ENCODE measurements around the gene TSC22D3. TPM values are rescaled to one million over a fixed set of nuclear protein-coding genes. Genes with fewer than 3 reads are reported as not detected.
"Not testable (repeated sequence)": the region's sequence is repeated elsewhere in the genome, so short reads cannot be mapped to it uniquely, and the experiment has no call there.

Gene TSC22D3
- total RNA-seq, 6 experiments from 2014 or later: 11.0 to 17.8 (median 12.2) TPM

- DNase-seq: no peak
- Mint-ChIP-seq H3K27me3 (ENCODE audit: insufficient read depth) (no peaks in the 10 kb centered on the region; the same call in 1 of the 2 replicates), H3K4me3 (no peak overlapping the region), H3K9me3 (no peaks in the 10 kb centered on the region), H3K27ac (no peak overlapping the region), H3K4me1 (ENCODE audit: low read depth) (peaks cover 7% of the 10 kb centered on the region), H3K36me3 (ENCODE audit: low read depth) (no peaks in the 10 kb centered on the region)
- no peak for TF ChIP-seq CTCF (IDR thresholded peaks at IDR 0.05)
These were observed 105.5 kb downstream of the TSC22D3 start for GRCh38 chrX:107669885-107670628.

- Mint-ChIP-seq H3K27ac (no peak overlapping the region), H3K4me1 (ENCODE audit: low read depth) (no peaks in the 10 kb centered on the region), H3K36me3 (ENCODE audit: low read depth) (no peaks in the 10 kb centered on the region), H3K27me3 (ENCODE audit: insufficient read depth) (no peaks in the 10 kb centered on the region; the same call in 1 of the 2 replicates), H3K4me3 (no peak overlapping the region), H3K9me3 (no peaks in the 10 kb centered on the region)
- no peak for TF ChIP-seq CTCF (IDR thresholded peaks at IDR 0.05)
- DNase-seq: no peak
These were observed 106.3 kb downstream of the TSC22D3 start for GRCh38 chrX:107669261-107669660.

GRCh38 chrX:107668710-107669109 is 106.9 kb downstream of the TSC22D3 start:
- H3K27ac Mint-ChIP-seq; H3K27me3 Mint-ChIP-seq (ENCODE audit: insufficient read depth); DNase-seq; H3K4me1 Mint-ChIP-seq (ENCODE audit: low read depth); H3K9me3 Mint-ChIP-seq; H3K36me3 Mint-ChIP-seq (ENCODE audit: low read depth); H3K4me3 Mint-ChIP-seq: not testable (repeated sequence)

- no peaks in the 10 kb centered on the region; the same call in 1 of the 2 replicates for H3K27me3 Mint-ChIP-seq (ENCODE audit: insufficient read depth)
- H3K4me3 Mint-ChIP-seq: no peak overlapping the region
- H3K27ac Mint-ChIP-seq: no peak overlapping the region
- DNase-seq: no peak
- no peaks in the 10 kb centered on the region for H3K36me3 Mint-ChIP-seq (ENCODE audit: low read depth)
- no peaks in the 10 kb centered on the region for H3K4me1 Mint-ChIP-seq (ENCODE audit: low read depth)
- H3K9me3 Mint-ChIP-seq: no peaks in the 10 kb centered on the region
- no peak for TF ChIP-seq CTCF (IDR thresholded peaks at IDR 0.05)
These were observed 108.2 kb downstream of the TSC22D3 start for GRCh38 chrX:107667426-107667825.

GRCh38 chrX:107666931-107667330 is 108.7 kb downstream of the TSC22D3 start:
- Mint-ChIP-seq H3K27me3 (ENCODE audit: insufficient read depth) (no peaks in the 10 kb centered on the region; the same call in 1 of the 2 replicates), H3K9me3 (no peaks in the 10 kb centered on the region), H3K27ac (no peak overlapping the region), H3K36me3 (ENCODE audit: low read depth) (no peaks in the 10 kb centered on the region), H3K4me3 (no peak overlapping the region), H3K4me1 (ENCODE audit: low read depth) (no peaks in the 10 kb centered on the region)
- no peak for TF ChIP-seq CTCF (IDR thresholded peaks at IDR 0.05)
- DNase-seq: no peak

Other genes starting within 250 kb of the TSC22D3 start
- 10 to 100 TPM; 67.8 to 78.6 (median 73.7) TPM for gene PRPS1, start 147.3 kb downstream of the TSC22D3 start, total RNA-seq (2021; fragmentation: NEBNext Ultra II Directional; extraction: Animal tissue kit (Norgen Biotek cat#: 25700))
- not detected for gene NCBP2L, start 1.9 kb upstream of the TSC22D3 start, total RNA-seq (2021; fragmentation: NEBNext Ultra II Directional; extraction: Animal tissue kit (Norgen Biotek cat#: 25700))
- gene MID2, start 50.1 kb upstream of the TSC22D3 start, total RNA-seq (2021; fragmentation: NEBNext Ultra II Directional; extraction: Animal tissue kit (Norgen Biotek cat#: 25700)): 10 to 100 TPM in 4 of 6 experiments, 1 to 10 TPM in 2; 8.4 to 11.3 (median 10.6) TPM
- gene TEX13B, start 206.6 kb upstream of the TSC22D3 start, total RNA-seq (2021; fragmentation: NEBNext Ultra II Directional; extraction: Animal tissue kit (Norgen Biotek cat#: 25700)): not detected

Data from HFFc6 (cell line).